SU-DHL-6 (cell line): ENCODE results near the gene USP30.

Experiments
- CTCF ChIP-seq: fragments of 200-600 bp; sonication (generic); IDR thresholded peaks from one replicate; pipeline ENCODE4 v1.5.1; 2017; ENCODE audit warnings: antibody characterized with exemption, mild to moderate bottlenecking, low read length, moderate library complexity; ENCODE audit not compliant: insufficient read depth, poor library complexity, severe bottlenecking
- EZH2phosphoT487 ChIP-seq: fragments of 200-600 bp; sonication (generic), shearing (Covaris generic); conservative IDR thresholded peaks from 2 replicates; pipeline ENCODE4 v1.6.1; 2018; ENCODE audit warnings: mild to moderate bottlenecking, antibody characterized with exemption, low read length, moderate library complexity, mixed read lengths

- TF ChIP-seq CTCF: no peak
- TF ChIP-seq EZH2phosphoT487: no peak
Measured at GRCh38 chr12:109047081-109047805, 5.1 kb upstream of the USP30 start.
